RPMI7951 (cell line): ENCODE data around the gene PJVK. TPM values are rescaled to one million over a fixed set of nuclear protein-coding genes. Genes with fewer than 3 reads are reported as not detected.
"Not testable (repeated sequence)": the region's sequence is repeated elsewhere in the genome, so short reads cannot be mapped to it uniquely, and the experiment has no call there.

Experiments
- DNase-seq: peaks from one replicate; pipeline ENCODE4 v3.0.0-alpha.2; 2012; ENCODE audit warnings: low read depth
- total RNA-seq: library from RNA; depleted of rRNA; stranded (reverse); fragments of >200 nt; shearing (Covaris generic); gene quantifications from 2 replicates; pipeline ENCODE4 v1.2.3, GENCODE V29; 2014; rRNA removed

Gene PJVK, protein sequence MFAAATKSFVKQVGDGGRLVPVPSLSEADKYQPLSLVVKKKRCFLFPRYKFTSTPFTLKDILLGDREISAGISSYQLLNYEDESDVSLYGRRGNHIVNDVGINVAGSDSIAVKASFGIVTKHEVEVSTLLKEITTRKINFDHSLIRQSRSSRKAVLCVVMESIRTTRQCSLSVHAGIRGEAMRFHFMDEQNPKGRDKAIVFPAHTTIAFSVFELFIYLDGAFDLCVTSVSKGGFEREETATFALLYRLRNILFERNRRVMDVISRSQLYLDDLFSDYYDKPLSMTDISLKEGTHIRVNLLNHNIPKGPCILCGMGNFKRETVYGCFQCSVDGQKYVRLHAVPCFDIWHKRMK
- 0.59 TPM in 1 of 2 replicates, not detected in the other for total RNA-seq

GRCh38 chr2:178450774-178451525 is at the start of gene PJVK, which contains the start of gene PRKRA:
Gene PJVK, plus strand, starts transcription at chr2:178451378. Its CDS starts 2,032 bp downstream, at chr2:178453410.
Gene PRKRA, minus strand, starts transcription at chr2:178451175. Its CDS starts 145 bp downstream, at chr2:178451030.
- peak; percentile 95 for DNase-seq

- DNase-seq: no peak
Observed at GRCh38 chr2:178401994-178402437, 49.2 kb upstream of the PJVK start.

DNA sequence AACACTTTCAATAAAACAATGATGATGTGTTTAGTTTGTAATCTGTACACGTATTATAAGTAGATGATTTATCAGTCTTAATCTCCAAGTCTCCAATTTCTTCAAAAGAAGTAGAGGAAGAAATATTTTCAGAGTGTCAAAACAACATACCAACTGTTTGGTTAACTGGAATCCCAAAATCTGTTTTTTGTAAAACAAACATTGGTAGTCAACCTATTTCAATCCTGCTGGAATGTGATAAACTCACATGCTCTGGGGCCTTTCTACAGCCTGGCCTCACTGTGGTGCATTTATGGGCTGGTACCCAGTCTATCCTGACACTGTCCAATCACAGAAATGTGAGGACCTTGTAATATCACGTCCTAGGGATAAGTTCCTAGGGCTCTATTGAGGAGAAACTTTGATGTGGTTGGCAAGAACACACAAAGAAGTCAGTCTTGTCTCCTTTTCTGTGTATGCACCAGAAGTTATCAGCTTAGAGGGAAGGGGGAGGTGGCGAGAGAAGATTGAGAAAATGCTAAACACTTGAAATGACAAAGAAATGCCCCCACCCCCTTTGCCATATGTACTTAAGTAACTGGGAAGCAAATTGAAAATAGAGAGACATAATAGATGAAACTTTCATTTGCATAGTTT is 47.4 kb upstream of the PJVK start:
- peak; percentile 77 for DNase-seq

DNA sequence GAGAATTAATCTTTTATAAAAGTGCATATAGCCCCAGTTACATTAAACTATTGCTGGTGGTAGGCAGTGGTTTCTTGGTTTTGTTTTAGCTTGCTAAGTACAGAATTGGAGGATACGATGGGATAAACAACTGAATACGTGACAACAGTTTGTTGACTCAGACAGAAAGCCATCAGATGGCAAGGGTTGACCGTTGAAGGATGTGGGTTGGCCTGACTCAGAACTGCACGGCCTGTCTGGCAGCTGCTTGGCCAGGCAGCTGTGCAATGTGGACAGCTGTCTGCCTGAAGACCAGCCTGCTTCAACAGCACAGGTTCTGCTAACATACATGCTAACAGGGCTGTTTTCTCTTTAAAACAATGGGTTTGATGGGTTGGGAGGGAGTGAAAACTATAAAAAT is 46.8 kb upstream of the PJVK start:
- peak; percentile 96 for DNase-seq

GRCh38 chr2:178409261-178409660 is 41.9 kb upstream of the PJVK start:
- DNase-seq: no peak

DNA sequence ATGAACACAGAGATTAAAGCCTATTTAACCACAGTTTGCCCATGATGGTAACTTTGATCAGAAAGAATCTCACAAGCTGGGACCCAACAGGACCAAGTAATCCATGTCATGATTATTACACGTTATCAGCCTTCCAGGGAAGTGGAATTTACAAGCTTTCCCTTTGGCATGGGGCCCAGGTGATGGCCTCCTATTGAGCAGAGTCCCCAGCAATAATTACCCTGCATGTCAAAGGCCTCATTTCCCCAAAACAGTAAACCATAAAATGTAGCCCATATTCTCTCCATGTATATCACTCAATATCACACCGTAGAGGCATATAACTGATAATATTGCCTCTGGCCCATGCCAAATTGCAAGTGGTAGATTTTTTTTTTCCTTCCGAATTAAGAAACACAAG is 39.1 kb upstream of the PJVK start:
- no peak for DNase-seq

DNA sequence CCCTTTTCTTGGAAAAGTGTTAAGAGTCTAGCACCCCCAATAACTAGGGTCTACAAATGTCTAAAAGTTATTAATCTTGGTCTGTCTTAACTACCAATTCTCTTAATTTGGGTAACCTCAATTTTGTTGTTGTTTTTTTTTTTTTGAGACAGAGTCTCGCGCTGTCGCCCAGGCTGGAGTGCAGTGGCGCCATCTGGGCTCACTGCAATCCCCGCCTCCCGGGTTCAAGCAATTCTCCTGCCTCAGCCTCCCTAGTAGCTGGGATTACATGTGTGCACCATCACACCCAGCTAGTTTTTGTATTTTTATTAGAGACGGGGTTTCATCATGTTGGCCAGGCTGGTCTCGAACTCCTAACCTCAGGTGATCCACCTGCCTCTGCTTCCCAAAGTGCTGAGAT is 38.7 kb upstream of the PJVK start:
- DNase-seq: not testable (repeated sequence)

DNA sequence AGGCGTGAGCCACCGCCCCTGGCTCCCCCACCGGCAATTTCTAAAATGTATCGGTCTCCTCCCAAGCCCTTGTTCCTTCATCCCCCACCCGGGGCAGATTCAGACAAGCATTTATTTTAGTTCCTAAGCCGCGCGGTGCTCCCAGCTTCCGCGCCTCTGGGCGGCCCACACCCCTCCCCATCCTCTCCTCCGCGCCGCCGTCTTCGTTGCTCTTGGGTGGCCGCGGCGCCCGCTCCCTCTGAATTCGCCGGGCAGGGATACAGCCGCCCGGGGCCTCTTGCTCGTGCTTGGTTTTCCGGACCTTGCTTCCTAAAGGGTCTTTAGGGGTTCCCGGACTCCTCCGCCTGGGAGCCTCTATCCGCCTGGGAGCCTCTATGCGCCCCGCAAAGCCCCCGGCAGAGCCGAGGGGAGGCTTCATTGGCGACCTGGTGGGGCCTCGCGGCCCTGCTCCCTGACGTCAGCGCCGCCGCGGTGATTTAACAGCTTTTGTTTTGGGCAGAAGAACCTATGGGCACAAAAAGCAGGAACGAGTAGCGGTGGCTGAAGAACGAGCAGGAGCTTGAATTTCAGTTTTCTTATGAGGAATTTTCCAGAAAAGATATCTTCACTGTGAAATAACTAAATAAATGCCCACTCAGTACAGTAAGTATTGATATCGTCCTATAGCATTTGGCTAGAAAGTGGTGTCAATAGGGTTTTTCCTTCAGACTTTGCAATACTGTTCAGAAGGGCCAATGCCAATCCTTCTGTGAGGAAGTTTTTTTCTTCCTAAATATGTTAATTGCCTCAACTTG is 37.5 kb upstream of the PJVK start:
- DNase-seq: peak; percentile 84

DNA sequence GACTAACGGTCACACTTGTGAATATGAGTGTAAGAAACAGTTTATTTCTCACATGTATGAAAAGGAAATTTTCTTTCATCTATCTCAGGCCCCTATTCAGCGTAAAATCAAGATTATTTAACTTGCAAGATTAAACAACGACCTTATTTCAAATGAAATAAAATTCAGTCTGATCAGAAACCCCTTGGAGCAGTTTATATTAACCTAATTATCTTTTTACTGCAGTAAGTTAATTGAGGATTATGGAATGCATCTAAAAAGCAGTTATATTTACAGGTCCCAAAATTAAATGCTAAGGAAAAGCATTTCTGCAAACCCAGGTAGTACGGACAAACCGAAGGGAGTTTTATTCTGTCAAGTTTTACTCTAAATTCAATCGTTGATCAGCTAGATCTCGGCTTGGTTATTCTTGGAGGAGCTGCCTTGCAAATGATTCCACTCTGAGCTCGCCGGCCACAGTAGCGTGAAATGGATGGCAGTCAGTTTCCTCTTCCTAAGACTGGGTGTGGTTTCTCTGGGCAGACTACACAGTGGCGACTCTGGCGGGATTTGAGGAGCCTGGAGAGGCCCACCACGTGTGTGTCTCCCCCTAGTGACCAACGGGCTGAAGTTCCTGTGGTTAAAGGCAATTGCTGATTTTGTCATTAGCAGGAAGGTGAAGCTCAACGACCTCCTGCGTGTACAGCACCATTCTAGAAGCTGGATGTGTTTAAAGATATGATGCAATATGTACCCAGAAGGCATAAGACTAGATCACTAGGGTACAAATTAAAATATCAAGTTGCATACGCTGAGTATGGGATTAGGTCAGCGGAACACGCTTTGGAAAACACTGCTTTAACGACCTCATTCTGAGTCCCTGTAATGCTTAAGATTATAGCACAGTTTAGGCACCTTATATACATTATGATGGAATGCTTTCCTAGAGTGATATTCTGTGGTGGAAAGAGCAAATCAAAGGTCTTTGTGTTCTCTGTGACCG is 36.6 kb upstream of the PJVK start:
- peak; percentile 97 for DNase-seq

DNA sequence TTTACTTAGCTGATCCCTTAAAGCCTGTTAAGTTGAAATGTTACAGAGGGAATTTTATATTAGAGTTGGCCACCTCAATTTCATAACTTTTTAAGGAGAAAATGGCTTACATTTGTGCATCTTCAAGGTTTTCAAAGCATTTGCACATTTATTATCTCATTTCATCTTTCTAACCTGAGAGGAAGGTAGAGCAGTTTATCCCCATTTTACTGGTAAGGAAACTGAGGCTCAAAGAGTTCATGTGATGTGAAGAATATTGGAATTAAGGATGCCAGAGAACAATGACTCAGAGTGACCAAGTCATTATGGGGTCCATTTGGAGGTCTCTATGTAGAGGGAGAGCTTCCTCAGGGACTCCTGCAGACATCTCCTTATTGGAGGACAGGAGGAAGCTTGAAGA is 35.2 kb upstream of the PJVK start:
- no peak for DNase-seq

DNA sequence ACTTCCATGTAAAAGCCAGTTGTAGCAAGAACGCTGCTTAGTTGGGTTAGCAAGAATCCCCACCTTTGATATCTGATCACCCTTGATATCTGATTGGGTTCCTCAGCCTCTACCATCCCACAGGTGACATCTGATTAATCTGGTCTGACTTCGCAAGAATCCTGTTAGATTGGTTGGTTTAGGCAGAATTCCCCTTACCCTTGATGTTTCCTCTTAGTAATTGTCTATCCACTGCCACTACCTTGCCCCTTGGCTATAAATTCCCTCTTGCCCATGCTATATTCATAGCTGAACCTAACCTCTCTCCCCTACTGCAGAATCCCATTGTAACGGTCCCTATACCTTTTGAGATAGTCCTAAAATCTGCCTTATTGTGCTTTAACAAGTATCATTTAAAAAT is 33.3 kb upstream of the PJVK start:
- DNase-seq: no peak

DNA sequence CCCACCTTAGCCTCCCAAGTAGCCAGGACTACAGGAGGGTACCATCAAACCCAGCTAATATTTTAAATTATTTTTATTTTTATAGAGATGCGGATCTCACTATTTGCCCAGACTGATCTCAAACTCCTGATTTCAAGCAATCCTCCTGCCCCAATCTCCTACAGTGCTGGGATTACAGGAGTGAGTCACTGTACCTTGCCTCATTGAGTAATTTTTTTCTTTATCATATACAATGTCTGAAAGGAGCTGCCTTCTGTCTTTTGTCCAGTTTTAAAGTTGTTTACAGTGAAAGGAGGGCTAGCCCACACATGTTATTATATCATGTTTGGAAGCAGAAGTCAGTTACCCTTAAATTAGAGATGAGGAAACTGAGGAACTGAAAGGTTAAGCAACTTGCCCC is 32.8 kb upstream of the PJVK start:
- DNase-seq: no peak

DNA sequence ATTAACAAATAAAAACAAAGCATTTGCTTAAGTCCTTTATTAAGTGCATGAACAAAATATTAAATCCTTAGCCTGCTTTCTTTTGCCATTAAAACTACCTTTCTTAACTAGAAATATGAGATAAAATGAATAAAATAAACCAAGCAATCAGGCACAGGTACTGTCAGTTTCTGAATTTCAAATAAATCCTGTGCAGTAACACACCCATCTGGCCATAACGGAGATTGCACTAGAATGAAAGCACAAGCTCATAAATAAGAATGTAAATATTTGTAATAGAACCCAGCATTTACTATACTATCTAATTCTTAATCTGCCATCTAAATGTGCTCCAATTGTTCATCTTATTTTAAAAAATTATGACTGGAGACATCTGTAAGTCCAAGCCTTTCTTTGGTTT is 32.1 kb upstream of the PJVK start:
- no peak for DNase-seq

GRCh38 chr2:178420463-178420999 is 30.6 kb upstream of the PJVK start:
- no peak for DNase-seq

GRCh38 chr2:178422097-178422496 is 29.1 kb upstream of the PJVK start:
- DNase-seq: no peak

GRCh38 chr2:178423746-178424145 is 27.4 kb upstream of the PJVK start:
- not testable (repeated sequence) for DNase-seq

DNA sequence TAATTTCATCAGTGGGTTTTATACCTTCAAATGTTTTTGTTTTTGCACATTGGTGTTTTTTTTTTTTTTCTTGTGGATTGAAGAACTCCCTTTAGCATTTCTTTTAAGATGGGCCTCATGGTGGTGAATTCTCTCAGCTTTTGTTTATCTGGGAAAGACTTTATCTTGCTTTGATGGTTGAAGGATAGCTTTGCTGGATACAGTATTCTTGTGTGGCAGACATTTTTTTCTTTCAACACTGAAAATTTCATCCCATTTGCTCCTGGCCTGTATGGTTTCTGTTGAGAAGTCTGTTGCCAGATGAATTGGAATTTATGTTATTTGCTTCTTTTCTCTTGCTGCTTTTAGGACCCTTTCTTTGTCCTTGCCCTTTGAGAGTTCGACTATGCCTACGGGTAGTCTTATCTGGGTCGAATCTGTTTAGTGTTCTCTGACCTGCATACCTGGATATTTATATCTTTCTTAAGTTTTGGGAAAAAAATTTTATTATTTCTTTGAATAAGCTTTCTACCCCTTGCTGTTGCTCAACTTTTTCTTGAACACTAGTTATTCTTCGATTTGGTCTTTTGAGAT is 25.8 kb upstream of the PJVK start:
- DNase-seq: no peak

- peak; percentile 50 for DNase-seq
Observed at GRCh38 chr2:178426388-178426787, 24.8 kb upstream of the PJVK start.

GRCh38 chr2:178427458-178427857 is 23.7 kb upstream of the PJVK start:
- no peak for DNase-seq

- DNase-seq: no peak
Observed at GRCh38 chr2:178428396-178428806, 22.8 kb upstream of the PJVK start.
